Measurements from ENCODE around the gene TMEM235.

DNA sequence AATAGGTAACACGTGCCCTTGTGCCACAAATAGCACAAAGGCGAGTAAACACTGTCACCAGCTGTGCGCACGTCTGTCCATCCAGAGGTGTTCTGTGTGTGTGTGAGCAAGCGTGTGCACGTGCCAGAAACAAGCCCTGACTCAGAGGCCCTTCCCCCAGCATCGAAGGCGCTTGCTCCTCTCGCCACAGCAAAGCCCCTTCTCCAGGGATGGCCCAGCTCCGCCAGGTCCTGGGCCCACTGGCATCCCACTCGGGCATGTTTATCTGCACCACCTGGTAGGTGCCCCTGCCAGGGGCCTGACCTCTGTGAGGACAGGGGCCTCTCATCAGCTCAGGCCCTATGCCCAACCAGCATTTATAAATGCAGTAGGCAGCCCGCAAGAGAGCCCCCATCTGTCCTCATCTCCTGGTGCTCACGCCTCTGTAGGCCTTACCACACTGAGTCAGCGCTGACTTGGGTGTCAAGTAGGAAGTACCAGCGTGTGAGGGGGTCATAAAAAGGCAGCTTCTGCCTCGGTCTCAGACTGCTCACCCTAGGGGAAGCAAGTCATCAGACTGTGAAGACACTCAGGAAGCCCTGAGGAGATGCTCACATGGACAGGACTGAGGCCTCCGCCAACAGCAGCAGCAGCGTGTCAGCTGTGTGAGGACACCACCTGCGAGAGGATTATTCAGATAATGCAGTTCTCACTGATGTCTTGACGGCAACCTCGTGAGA is 10.8 kb downstream of the TMEM235 start:
- TF ChIP-seq, protein P1, sequence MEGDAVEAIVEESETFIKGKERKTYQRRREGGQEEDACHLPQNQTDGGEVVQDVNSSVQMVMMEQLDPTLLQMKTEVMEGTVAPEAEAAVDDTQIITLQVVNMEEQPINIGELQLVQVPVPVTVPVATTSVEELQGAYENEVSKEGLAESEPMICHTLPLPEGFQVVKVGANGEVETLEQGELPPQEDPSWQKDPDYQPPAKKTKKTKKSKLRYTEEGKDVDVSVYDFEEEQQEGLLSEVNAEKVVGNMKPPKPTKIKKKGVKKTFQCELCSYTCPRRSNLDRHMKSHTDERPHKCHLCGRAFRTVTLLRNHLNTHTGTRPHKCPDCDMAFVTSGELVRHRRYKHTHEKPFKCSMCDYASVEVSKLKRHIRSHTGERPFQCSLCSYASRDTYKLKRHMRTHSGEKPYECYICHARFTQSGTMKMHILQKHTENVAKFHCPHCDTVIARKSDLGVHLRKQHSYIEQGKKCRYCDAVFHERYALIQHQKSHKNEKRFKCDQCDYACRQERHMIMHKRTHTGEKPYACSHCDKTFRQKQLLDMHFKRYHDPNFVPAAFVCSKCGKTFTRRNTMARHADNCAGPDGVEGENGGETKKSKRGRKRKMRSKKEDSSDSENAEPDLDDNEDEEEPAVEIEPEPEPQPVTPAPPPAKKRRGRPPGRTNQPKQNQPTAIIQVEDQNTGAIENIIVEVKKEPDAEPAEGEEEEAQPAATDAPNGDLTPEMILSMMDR (conservative IDR thresholded peaks at IDR 0.05; ENCODE audit: low read depth in 2 of 2), result no peak
- TF ChIP-seq CREB1 (CRISPR knock-in tag; IDR thresholded peaks at IDR 0.05; ENCODE audit: low read depth) (no peak), POLR2AphosphoS5 (IDR thresholded peaks at IDR 0.05; ENCODE audit: low read depth) (no peak), EZH2 (IDR thresholded peaks at IDR 0.05; ENCODE audit: low read depth, unreplicated experiment) (no peak), ZNF331 (CRISPR knock-in tag; IDR thresholded peaks at IDR 0.05; ENCODE audit: low read depth) (no peak), EZH2phosphoT487 (IDR thresholded peaks at IDR 0.05; ENCODE audit: unreplicated experiment) (no peak), JUNB (IDR thresholded peaks at IDR 0.05; ENCODE audit: unreplicated experiment) (no peak), REST (IDR thresholded peaks at IDR 0.05; ENCODE audit: unreplicated experiment) (no peak), ZNF462 (CRISPR knock-in tag; IDR thresholded peaks at IDR 0.05) (no peak)
- TF ChIP-seq, protein P2, sequence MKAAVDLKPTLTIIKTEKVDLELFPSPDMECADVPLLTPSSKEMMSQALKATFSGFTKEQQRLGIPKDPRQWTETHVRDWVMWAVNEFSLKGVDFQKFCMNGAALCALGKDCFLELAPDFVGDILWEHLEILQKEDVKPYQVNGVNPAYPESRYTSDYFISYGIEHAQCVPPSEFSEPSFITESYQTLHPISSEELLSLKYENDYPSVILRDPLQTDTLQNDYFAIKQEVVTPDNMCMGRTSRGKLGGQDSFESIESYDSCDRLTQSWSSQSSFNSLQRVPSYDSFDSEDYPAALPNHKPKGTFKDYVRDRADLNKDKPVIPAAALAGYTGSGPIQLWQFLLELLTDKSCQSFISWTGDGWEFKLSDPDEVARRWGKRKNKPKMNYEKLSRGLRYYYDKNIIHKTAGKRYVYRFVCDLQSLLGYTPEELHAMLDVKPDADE (IDR thresholded peaks at IDR 0.05), result no peak
